ENCODE data around the gene SEPTIN12. TPM values are rescaled to one million over a fixed set of nuclear protein-coding genes. Genes with fewer than 3 reads are reported as not detected.

The SEPTIN12 gene
- polyA plus RNA-seq, 3 donors, result not detected

DNA sequence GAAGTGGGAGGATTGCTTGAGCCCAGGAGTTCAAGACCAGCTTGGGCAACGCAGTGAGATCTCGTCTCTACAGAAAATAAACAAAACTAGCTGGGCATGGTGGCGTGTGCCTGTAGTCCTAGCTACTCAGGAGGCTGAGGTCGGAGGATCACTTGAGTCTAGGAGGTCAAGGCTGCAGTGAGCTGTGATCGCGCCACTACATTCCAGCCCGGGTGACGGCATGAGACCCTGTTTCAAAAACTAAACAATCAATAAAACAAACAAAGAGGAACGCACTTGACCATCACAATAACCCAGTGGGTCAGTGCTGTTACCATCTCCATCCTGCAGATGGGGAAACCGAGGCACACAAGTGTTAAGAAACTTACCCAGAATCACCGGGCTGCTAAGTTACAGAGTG is 34.9 kb downstream of the SEPTIN12 start:
- H3K4me3 ChIP-seq (replicated peaks in 1 of 3; ENCODE audit: low read depth in 2 of 3, low read length in 3 of 3), result no peak overlapping the region
- Mint-ChIP-seq H3K36me3 (peaks cover 56 to 73% of the 10 kb centered on the region in 2 donors), H3K4me1 (no peaks in the 10 kb centered on the region), H3K4me3 (no peak overlapping the region), H3K27ac (no peak overlapping the region), H3K27me3 (ENCODE audit: low read depth in 3 of 3) (peaks cover 0 to 2% (median 0%) of the 10 kb centered on the region in 3 donors), H3K9me3 (peaks cover 5 to 11% (median 8%) of the 10 kb centered on the region in 7 donors)
- no peaks in the 10 kb centered on the region for H3K27me3 ChIP-seq (ENCODE audit: control insufficient read depth in 2 of 2, insufficient read depth in 2 of 2, low read length in 2 of 2)
- no peaks in the 10 kb centered on the region for H3K79me2 ChIP-seq (ENCODE audit: insufficient read depth, low read length)
- DNase-seq, result no peak
- H3K36me3 ChIP-seq (replicated peaks in 1 of 2; ENCODE audit: control insufficient read depth in 1 of 2, insufficient read depth in 2 of 2, low read length in 2 of 2), result peaks cover 59 to 77% of the 10 kb centered on the region in 2 donors
- no peak overlapping the region for H3K4me2 ChIP-seq (replicated peaks; ENCODE audit: extremely low read depth, low read length, poor library complexity, severe bottlenecking)
- WGBS (ENCODE audit: insufficient coverage), result 100% methylated on average over 11 of the region's 11 CpGs
- intact Hi-C loops (cut with micrococcal nuclease), result no loop called here
- no peak overlapping the region for H3K9ac ChIP-seq (ENCODE audit: insufficient read depth, low read length, poor library complexity, severe bottlenecking)
- H3K9me3 ChIP-seq (replicated peaks in 1 of 2; ENCODE audit: control insufficient read depth in 1 of 2, insufficient read depth in 1 of 2, low read length in 2 of 2), result peaks cover 0 to 6% of the 10 kb centered on the region in 2 donors
- H3K4me1 ChIP-seq (ENCODE audit: control insufficient read depth in 1 of 2, insufficient read depth in 2 of 2, low read length in 2 of 2), result no peaks in the 10 kb centered on the region
- TF ChIP-seq, protein P1, sequence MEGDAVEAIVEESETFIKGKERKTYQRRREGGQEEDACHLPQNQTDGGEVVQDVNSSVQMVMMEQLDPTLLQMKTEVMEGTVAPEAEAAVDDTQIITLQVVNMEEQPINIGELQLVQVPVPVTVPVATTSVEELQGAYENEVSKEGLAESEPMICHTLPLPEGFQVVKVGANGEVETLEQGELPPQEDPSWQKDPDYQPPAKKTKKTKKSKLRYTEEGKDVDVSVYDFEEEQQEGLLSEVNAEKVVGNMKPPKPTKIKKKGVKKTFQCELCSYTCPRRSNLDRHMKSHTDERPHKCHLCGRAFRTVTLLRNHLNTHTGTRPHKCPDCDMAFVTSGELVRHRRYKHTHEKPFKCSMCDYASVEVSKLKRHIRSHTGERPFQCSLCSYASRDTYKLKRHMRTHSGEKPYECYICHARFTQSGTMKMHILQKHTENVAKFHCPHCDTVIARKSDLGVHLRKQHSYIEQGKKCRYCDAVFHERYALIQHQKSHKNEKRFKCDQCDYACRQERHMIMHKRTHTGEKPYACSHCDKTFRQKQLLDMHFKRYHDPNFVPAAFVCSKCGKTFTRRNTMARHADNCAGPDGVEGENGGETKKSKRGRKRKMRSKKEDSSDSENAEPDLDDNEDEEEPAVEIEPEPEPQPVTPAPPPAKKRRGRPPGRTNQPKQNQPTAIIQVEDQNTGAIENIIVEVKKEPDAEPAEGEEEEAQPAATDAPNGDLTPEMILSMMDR (IDR thresholded peaks at IDR 0.05), result no peak
- no peak overlapping the region for H2AFZ ChIP-seq (ENCODE audit: insufficient read depth, low read depth, low read length, poor library complexity, severe bottlenecking)
- no peak overlapping the region for H3K27ac ChIP-seq (ENCODE audit: low read depth in 1 of 2, low read length in 2 of 2)
- H4K20me1 ChIP-seq (ENCODE audit: insufficient read depth, low read length), result no peaks in the 10 kb centered on the region

DNA sequence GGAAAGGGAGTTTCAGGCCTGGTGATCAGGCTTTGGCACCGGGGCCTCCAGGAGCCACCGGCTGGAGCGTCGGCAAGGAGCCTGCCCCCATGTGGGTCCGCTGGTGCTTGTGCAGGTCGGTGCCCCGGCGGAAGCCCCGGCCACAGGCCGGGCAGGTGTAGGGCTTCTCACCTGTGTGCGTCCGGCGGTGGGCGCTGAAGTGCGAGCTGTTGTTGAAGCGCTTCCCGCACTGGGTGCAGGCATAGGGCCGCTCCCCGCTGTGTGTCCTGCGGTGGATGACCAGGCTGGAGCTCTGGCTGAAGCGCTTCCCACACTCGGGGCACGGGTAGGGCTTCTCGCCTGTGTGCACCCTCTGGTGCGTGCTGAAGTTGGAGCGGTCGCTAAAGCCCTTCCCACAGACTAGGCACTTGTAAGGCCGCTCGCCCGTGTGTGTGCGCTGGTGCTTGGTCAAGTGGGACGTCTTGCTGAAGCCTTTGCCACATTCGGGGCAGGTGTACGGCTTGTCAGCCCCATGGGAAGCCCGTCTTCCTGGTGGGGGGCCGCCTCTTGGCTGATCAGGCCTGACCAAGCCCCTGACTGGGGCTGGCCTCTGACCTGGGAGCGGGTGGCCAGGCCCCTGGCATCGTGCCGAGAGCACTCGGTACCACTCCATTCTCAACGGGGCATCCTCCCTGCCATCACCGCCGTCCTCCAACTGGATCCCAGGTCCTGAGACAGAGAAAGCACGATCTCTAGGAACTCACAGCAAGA is 35.6 kb downstream of the SEPTIN12 start:
- Histone ChIP-seq H3K9me3 (replicated peaks in 1 of 2; ENCODE audit: control insufficient read depth in 1 of 2, insufficient read depth in 1 of 2, low read length in 2 of 2) (peaks cover 0 to 6% of the 10 kb centered on the region in 2 donors), H3K79me2 (ENCODE audit: insufficient read depth, low read length) (no peaks in the 10 kb centered on the region), H3K27ac (ENCODE audit: low read depth in 1 of 2, low read length in 2 of 2) (no peak overlapping the region), H2AFZ (ENCODE audit: insufficient read depth, low read depth, low read length, poor library complexity, severe bottlenecking) (no peak overlapping the region), H4K20me1 (ENCODE audit: insufficient read depth, low read length) (no peaks in the 10 kb centered on the region), H3K27me3 (ENCODE audit: control insufficient read depth in 2 of 2, insufficient read depth in 2 of 2, low read length in 2 of 2) (no peaks in the 10 kb centered on the region), H3K4me2 (replicated peaks; ENCODE audit: extremely low read depth, low read length, poor library complexity, severe bottlenecking) (no peak overlapping the region), H3K4me3 (replicated peaks in 1 of 3; ENCODE audit: low read depth in 2 of 3, low read length in 3 of 3) (no peak overlapping the region), H3K36me3 (replicated peaks in 1 of 2; ENCODE audit: control insufficient read depth in 1 of 2, insufficient read depth in 2 of 2, low read length in 2 of 2) (peaks cover 55 to 72% of the 10 kb centered on the region in 2 donors), H3K9ac (ENCODE audit: insufficient read depth, low read length, poor library complexity, severe bottlenecking) (no peak overlapping the region), H3K4me1 (ENCODE audit: control insufficient read depth in 1 of 2, insufficient read depth in 2 of 2, low read length in 2 of 2) (no peaks in the 10 kb centered on the region)
- TF ChIP-seq, protein P1 (IDR thresholded peaks at IDR 0.05), result no peak
- Mint-ChIP-seq H3K27me3 (ENCODE audit: low read depth in 3 of 3) (peaks cover 0 to 2% (median 0%) of the 10 kb centered on the region in 3 donors), H3K27ac (no peak overlapping the region), H3K4me1 (no peaks in the 10 kb centered on the region), H3K36me3 (peaks cover 52 to 66% of the 10 kb centered on the region in 2 donors), H3K4me3 (no peak overlapping the region), H3K9me3 (peaks cover 5 to 11% (median 8%) of the 10 kb centered on the region in 7 donors)
- intact Hi-C loops (cut with micrococcal nuclease), result no loop called here
- WGBS (ENCODE audit: insufficient coverage), result 98% methylated on average over 43 of the region's 44 CpGs
- no peak for DNase-seq
